HFF-Myc (cell line): ENCODE data around the gene OR4D6.

ENCODE experiments used
- DNase-seq: peaks from one replicate; pipeline ENCODE4 v3.0.0-alpha.2; 2011; ENCODE audit warnings: low read depth; ENCODE audit errors: extremely low read depth
- H3K4me3 ChIP-seq: replicated peaks from 2 replicates; pipeline ENCODE4 v1.5.1; 2011; ENCODE audit warnings: low read depth, mild to moderate bottlenecking, control low read depth, low read length
- CTCF ChIP-seq: IDR thresholded peaks from 2 replicates; pipeline ENCODE4 v1.5.1; 2012; ENCODE audit warnings: mild to moderate bottlenecking, low read depth, low read length, control low read depth; ENCODE audit errors: missing control alignments

OR4D6 gene

GRCh38 chr11:59456661-59457060 is at the start of gene OR4D6:
TSS of gene OR4D6 (plus strand) at chr11:59456961. CDS start at chr11:59456961, 0 bp downstream.
- H3K4me3 ChIP-seq = no peak within 1 kb of the TSS
- DNase-seq = no peak
- TF ChIP-seq CTCF = no peak

DNA sequence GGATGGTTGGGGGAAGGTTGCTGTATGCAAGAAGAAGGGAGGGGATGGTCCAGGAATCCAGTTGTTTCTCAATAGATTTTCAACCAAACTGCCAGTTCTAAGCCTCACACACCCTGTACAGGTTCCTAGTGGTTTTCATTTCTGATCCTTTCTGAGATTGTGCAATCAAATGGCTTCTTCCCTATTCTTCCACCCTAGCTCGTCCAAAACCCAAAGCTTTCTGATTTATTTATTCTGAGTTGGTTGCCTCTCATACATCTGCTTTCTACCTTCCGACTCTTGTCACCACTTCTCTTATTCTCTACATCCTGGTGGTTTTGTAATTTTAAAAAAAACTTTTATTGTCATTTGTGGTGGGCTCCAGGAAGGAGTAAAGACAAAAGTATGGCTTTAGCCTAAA is 43.1 kb upstream of the OR4D6 start:
- no peak for DNase-seq
- no peak overlapping the region for H3K4me3 ChIP-seq
- TF ChIP-seq CTCF = no peak

DNA sequence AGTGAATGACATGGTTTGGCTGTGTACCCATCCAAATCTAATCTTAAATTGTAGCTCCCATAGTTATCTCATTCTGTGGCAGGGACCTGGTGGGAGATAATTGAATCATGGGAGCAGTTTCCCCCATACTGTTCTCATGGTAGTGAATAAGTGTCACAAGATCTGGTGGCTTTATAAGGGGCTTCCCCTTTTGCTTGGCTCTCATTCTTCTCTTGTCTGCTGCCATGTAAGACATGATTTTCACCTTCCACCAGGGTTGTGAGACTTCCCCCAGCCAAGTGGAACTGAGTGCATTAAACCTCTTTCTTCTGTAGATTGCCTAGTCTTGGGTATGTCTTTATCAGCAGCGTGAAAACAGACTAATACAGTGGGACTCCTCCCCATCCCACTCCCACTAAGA is 41.6 kb upstream of the OR4D6 start:
- H3K4me3 ChIP-seq = no peak overlapping the region
- TF ChIP-seq CTCF = no peak
- no peak for DNase-seq

GRCh38 chr11:59416613-59417012 is 40.1 kb upstream of the OR4D6 start:
- H3K4me3 ChIP-seq = no peak overlapping the region
- DNase-seq = no peak
- no peak for TF ChIP-seq CTCF

DNA sequence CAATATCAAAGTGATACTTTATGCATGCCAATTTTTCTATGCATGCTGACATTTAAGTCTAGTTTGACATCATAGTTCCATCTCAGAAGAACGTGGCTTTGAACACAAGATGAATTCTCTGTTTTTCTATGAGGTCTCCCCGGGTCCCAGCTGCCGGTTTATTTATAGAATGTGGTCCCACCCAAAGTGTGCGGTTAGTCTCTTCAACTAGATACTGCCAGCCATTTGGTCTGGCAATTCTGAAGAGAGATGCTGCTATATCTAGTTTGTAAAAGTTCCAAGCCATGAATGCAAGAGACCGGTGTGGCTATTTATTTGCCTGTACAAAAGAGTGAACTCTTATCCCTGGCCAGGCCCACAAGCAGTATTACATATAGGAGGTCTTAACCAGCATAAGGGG is 39.7 kb upstream of the OR4D6 start:
- TF ChIP-seq CTCF = no peak
- H3K4me3 ChIP-seq = no peak overlapping the region

DNA sequence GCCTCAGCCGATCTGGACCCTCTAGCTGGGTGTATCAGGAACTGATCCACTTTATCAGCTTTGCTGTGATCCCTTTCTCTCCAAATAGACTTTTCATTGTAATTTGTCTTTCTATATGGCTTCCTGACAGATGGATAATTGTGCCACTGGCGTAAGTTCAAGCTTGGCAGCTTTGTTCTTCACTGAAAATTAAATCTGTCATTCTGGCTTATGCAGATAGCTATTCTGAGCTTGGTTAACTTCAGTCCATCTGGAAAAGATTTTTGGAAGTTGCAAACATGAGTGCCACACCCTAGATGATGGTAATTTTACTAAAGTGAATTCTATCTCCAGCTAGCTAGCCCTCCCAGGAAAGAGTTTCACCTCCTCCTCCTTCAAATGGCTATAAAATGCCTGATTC is 38.6 kb upstream of the OR4D6 start:
- no peak for DNase-seq
- TF ChIP-seq CTCF = no peak
- H3K4me3 ChIP-seq = no peak overlapping the region

More for the DNA sequence above, 39.7 kb upstream of the OR4D6 start:
- no peak for DNase-seq

DNA sequence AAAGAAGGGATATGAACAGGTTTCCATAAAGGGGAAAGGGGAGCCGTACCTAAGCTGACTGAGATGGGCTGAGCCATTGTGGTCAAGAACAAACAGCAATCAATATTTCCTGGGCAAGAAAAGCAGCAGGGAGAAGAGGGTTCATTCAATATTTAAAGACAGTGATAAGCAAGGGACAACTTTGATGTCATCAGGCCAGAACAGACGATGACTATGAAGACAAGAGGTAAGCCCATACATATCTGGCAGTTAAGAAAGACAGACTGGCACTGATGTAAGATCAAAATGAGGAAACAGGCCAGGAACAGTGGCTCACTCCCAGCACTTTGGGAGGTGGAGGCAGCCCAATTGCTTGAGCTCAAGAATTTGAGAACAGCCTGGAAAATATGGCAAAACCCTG is 32.9 kb upstream of the OR4D6 start:
- TF ChIP-seq CTCF = no peak
- H3K4me3 ChIP-seq = no peak overlapping the region
- DNase-seq = no peak
